Uterus (tissue), 4 donors: ENCODE results near the gene SH3BGRL2. TPM values are rescaled to one million over a fixed set of nuclear protein-coding genes. Genes with fewer than 3 reads are reported as not detected.

ENCODE experiments used
- DNase-seq, 2 donors: peaks; one replicate each; pipeline ENCODE4 v3.0.0-alpha.2; 2019 to 2020
- H3K27ac ChIP-seq, 2 donors: fragments of 200-600 bp; sonication (generic); 1 replicate in 1 of 2; 2 replicates in 1 of 2; pipeline ENCODE4 v1.5.1; 2016 to 2018
- H3K27me3 ChIP-seq, 2 donors: fragments of 200-600 bp; sonication (generic); one replicate each; pipeline ENCODE4 v1.5.1; 2018 to 2019; ENCODE audit warnings: control low read depth in 1 of 2
- H3K36me3 ChIP-seq, 2 donors: fragments of 200-600 bp; sonication (generic); one replicate each; pipeline ENCODE4 v1.5.1; 2019; ENCODE audit warnings: control low read depth in 1 of 2
- H3K4me1 ChIP-seq, 2 donors: fragments of 200-600 bp; sonication (generic); one replicate each; pipeline ENCODE4 v1.5.1; 2018 to 2019; ENCODE audit warnings: control low read depth in 1 of 2
- H3K4me3 ChIP-seq, 2 donors: fragments of 200-600 bp; sonication (generic); 1 replicate in 1 of 2; 2 replicates in 1 of 2; pipeline ENCODE4 v1.5.1; 2018 to 2019; ENCODE audit warnings: mild to moderate bottlenecking in 1 of 2
- H3K9me3 ChIP-seq, 2 donors: fragments of 200-600 bp; sonication (generic); one replicate each; pipeline ENCODE4 v1.5.1; 2019; ENCODE audit warnings: control low read depth in 1 of 2
- CTCF ChIP-seq, 4 experiments: fragments of 200-600 bp in 2 of 4; fragments of 450-650 bp in 2 of 4; sonication (generic) in 2 of 4; IDR thresholded peaks; one replicate each; pipeline ENCODE4 v1.5.1; 2016 to 2019; ENCODE audit warnings: antibody characterized with exemption in 4 of 4, mild to moderate bottlenecking in 2 of 4, moderate library complexity in 1 of 4
- POLR2A ChIP-seq, 2 donors: fragments of 450-650 bp; IDR thresholded peaks; one replicate each; pipeline ENCODE4 v1.6.1; 2016; ENCODE audit warnings: antibody characterized with exemption in 2 of 2, mild to moderate bottlenecking in 1 of 2, moderate library complexity in 1 of 2
- intact Hi-C: fragments of 100-400 bp; cut with DNase I; formaldehyde crosslinking; loops from one replicate; pipeline ENCODE4 v1.15.1; 2023; ENCODE audit warnings: low total_unique reads
- total RNA-seq, 4 donors: library from RNA; depleted of rRNA in 3 of 4; stranded (reverse); fragments of >200 nt in 3 of 4; gene quantifications; one replicate each; pipeline versions ENCODE4 v1.1.0 to v1.2.4, GENCODE V29; 2014 to 2023
- donor health status: DM: yes; HTN: yes; CAD: no.

Gene SH3BGRL2
- total RNA-seq, 4 donors from 2014 or later: 24.6 to 53.2 (median 34.4) TPM

- H3K27ac ChIP-seq: no peak overlapping the region
- no peaks in the 10 kb centered on the region for H3K36me3 ChIP-seq
- intact Hi-C loops: no loop called here
- DNase-seq: no peak
- no peaks in the 10 kb centered on the region for H3K9me3 ChIP-seq
- TF ChIP-seq POLR2A (IDR thresholded peaks at IDR 0.05) (no peak), CTCF (IDR thresholded peaks at IDR 0.05) (no peak)
- H3K4me3 ChIP-seq: no peak overlapping the region
- H3K27me3 ChIP-seq: no peaks in the 10 kb centered on the region
- H3K4me1 ChIP-seq: no peaks in the 10 kb centered on the region
These were observed 8.8 kb upstream of the SH3BGRL2 start for GRCh38 chr6:79622364-79622763.

GRCh38 chr6:79623106-79623505, 8.0 kb upstream of the SH3BGRL2 start:
- H3K4me1 ChIP-seq: no peaks in the 10 kb centered on the region
- DNase-seq: no peak
- H3K4me3 ChIP-seq: no peak overlapping the region
- H3K9me3 ChIP-seq: no peaks in the 10 kb centered on the region
- no peak overlapping the region for H3K27ac ChIP-seq
- H3K36me3 ChIP-seq: no peaks in the 10 kb centered on the region
- H3K27me3 ChIP-seq: no peaks in the 10 kb centered on the region
- intact Hi-C loops: no loop called here
- no peak for TF ChIP-seq POLR2A (IDR thresholded peaks at IDR 0.05)
- no peak for TF ChIP-seq CTCF (IDR thresholded peaks at IDR 0.05)

GRCh38 chr6:79625746-79626145, 5.4 kb upstream of the SH3BGRL2 start:
- no peaks in the 10 kb centered on the region for H3K4me1 ChIP-seq
- no peak overlapping the region for H3K27ac ChIP-seq
- no peak overlapping the region for H3K4me3 ChIP-seq
- no peaks in the 10 kb centered on the region for H3K27me3 ChIP-seq
- no peaks in the 10 kb centered on the region for H3K9me3 ChIP-seq
- H3K36me3 ChIP-seq: no peaks in the 10 kb centered on the region
- no peak for TF ChIP-seq POLR2A (IDR thresholded peaks at IDR 0.05)
- no peak for TF ChIP-seq CTCF (IDR thresholded peaks at IDR 0.05)
- intact Hi-C loops: no loop called here
- no peak for DNase-seq

GRCh38 chr6:79626811-79627210, 4.3 kb upstream of the SH3BGRL2 start:
- Histone ChIP-seq H3K4me1 (no peaks in the 10 kb centered on the region), H3K9me3 (no peaks in the 10 kb centered on the region), H3K27me3 (no peaks in the 10 kb centered on the region), H3K27ac (no peak overlapping the region), H3K36me3 (no peaks in the 10 kb centered on the region), H3K4me3 (no peak overlapping the region)
- TF ChIP-seq POLR2A (IDR thresholded peaks at IDR 0.05) (no peak), CTCF (IDR thresholded peaks at IDR 0.05) (no peak)
- intact Hi-C loops: no loop called here
- no peak for DNase-seq

- Histone ChIP-seq H3K27me3 (no peaks in the 10 kb centered on the region), H3K9me3 (no peaks in the 10 kb centered on the region), H3K36me3 (no peaks in the 10 kb centered on the region), H3K4me1 (no peaks in the 10 kb centered on the region), H3K27ac (no peak overlapping the region), H3K4me3 (no peak overlapping the region)
- intact Hi-C loops: no loop called here
- DNase-seq: no peak
- TF ChIP-seq CTCF (IDR thresholded peaks at IDR 0.05) (no peak), POLR2A (IDR thresholded peaks at IDR 0.05) (no peak)
These were observed 3.7 kb upstream of the SH3BGRL2 start for GRCh38 chr6:79627422-79627821.
